Left ventricle myocardium inferior (tissue), 1 donor: ENCODE measurements around the gene MASP1. TPM values are rescaled to one million over a fixed set of nuclear protein-coding genes. Genes with fewer than 3 reads are reported as not detected.

Experiments used
- DNase-seq: peaks from one replicate; pipeline ENCODE4 v3.0.0-alpha.2; 2020
- H3K27ac ChIP-seq: fragments of 200-600 bp; replicated peaks from 2 replicates; pipeline ENCODE4 v1.8.0; 2021
- H3K27me3 ChIP-seq: fragments of 200-600 bp; 2 replicates; pipeline ENCODE4 v1.8.0; 2021; ENCODE audit warnings: low read depth
- H3K36me3 ChIP-seq: fragments of 200-600 bp; 2 replicates; pipeline ENCODE4 v1.8.0; 2021
- H3K4me1 ChIP-seq: fragments of 200-600 bp; 2 replicates; pipeline ENCODE4 v1.8.0; 2021
- H3K4me3 ChIP-seq: fragments of 200-600 bp; 2 replicates; pipeline ENCODE4 v1.8.0; 2021; ENCODE audit warnings: mild to moderate bottlenecking, moderate library complexity
- H3K9me3 ChIP-seq: fragments of 200-600 bp; replicated peaks from 2 replicates; pipeline ENCODE4 v1.8.0; 2021
- intact Hi-C: fragments of 100-400 bp; cut with micrococcal nuclease; formaldehyde crosslinking; loops from one replicate; pipeline ENCODE4 v1.11.0; 2022
- total RNA-seq: library from RNA; stranded (reverse); fragmentation: NEBNext Ultra II Directional; extraction: Animal tissue kit (Norgen Biotek cat#: 25700); gene quantifications from one replicate; pipeline ENCODE4 v1.2.1, GENCODE V29; 2021
- TF ChIP-seq, protein P1 (sequence below): fragments of 200-600 bp; IDR thresholded peaks from 2 replicates; pipeline ENCODE4 v1.8.0; 2021; ENCODE audit warnings: antibody characterized with exemption, mild to moderate bottlenecking, borderline replicate concordance
- donor health status: DM: no; HTN: yes; CAD: no; lungs with severe emphysema.

Gene MASP1
- total RNA-seq, 1 donor from 2014 or later, result 214 TPM

DNA sequence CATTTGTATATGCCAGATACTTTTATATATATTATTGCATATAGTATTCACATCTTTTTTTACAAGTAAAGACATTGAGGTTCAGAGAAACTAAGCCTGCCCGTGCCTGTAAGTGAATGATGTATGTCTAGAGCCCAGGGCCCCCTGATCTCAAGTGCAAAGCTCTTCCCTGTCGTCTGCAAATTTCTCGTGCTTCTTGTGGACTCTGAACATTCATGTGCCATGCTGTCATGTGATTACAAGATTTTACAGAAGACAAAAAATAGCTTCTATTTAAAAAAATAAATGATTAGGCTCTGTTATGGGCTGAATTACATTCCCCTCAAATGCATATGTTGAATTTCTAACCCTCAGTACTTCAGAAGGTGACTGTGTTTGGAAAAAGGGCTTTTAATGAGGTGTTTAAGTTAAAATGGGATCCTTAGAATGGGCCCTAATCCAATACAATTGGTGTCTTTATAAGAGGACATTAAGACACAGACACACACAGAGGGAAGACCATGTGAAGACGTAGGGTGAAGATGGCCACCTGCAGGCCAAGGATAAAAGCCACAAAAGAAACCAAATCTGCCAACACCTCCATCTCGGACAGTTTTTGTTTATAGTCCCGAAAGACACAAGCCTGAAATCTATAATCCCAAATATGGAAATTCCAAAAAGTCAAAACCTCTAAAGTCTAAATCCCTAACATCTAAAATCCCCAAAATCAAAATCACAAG lies 3.9 kb upstream of the MASP1 start:
- Histone ChIP-seq H3K36me3 (no peaks in the 10 kb centered on the region), H3K4me1 (peaks cover 28% of the 10 kb centered on the region), H3K4me3 (no peak overlapping the region), H3K27ac (no peak overlapping the region), H3K9me3 (no peaks in the 10 kb centered on the region), H3K27me3 (no peaks in the 10 kb centered on the region)
- no peak for DNase-seq
- intact Hi-C loops, result no loop called here
- TF ChIP-seq, protein P1, sequence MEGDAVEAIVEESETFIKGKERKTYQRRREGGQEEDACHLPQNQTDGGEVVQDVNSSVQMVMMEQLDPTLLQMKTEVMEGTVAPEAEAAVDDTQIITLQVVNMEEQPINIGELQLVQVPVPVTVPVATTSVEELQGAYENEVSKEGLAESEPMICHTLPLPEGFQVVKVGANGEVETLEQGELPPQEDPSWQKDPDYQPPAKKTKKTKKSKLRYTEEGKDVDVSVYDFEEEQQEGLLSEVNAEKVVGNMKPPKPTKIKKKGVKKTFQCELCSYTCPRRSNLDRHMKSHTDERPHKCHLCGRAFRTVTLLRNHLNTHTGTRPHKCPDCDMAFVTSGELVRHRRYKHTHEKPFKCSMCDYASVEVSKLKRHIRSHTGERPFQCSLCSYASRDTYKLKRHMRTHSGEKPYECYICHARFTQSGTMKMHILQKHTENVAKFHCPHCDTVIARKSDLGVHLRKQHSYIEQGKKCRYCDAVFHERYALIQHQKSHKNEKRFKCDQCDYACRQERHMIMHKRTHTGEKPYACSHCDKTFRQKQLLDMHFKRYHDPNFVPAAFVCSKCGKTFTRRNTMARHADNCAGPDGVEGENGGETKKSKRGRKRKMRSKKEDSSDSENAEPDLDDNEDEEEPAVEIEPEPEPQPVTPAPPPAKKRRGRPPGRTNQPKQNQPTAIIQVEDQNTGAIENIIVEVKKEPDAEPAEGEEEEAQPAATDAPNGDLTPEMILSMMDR, result peak; percentile 40

DNA sequence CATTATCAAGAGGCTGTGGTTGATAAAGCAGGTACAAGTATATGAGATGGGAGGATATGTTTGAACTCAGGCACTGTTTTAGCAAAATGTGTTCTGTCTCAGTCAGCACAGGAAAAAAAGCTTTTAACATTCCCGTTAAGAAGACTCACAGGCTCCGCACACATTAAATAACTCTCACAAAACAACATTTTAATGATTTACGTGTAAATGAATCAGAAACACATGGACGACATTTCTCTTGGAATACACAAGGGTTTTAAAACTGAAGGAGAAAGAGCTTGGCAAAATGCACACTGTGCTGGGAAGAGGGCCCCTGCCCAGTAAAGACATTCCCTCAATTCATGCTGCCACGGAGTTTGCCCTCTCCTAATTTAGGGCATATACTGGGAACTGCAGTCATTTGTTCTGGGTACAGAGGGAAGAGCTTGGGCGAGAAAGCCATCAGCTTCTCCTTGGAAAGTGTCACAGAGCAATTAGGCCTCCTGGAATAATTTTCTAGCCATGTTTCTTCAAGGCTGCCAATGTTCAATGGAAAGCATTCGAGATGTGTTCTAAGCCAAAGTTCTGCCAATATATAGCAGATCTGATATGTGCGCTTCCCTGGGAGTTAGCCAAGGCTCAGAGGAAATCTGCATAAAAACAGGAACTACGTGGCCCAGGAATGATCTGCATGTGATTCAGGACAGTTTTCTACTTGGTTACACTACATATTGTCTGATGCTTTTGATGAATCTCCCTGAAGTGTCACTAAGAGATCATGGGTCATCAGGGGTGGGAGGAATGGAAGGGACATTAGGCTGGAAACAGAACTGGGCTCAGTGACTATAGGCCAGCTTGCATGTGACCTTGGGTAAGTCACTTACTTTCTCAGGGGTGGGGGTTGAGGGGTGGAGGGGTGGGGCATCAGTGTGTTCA lies 2.2 kb upstream of the MASP1 start:
- H3K36me3 ChIP-seq, result no peaks in the 10 kb centered on the region
- TF ChIP-seq, protein P1, result no peak
- peak overlapping the region; percentile 88 for H3K27ac ChIP-seq
- no peaks in the 10 kb centered on the region for H3K9me3 ChIP-seq
- H3K4me1 ChIP-seq, result peaks cover 45% of the 10 kb centered on the region
- H3K4me3 ChIP-seq, result peak overlapping the region; percentile 71
- intact Hi-C loops, result no loop called here
- no peak for DNase-seq
- H3K27me3 ChIP-seq, result no peaks in the 10 kb centered on the region

DNA sequence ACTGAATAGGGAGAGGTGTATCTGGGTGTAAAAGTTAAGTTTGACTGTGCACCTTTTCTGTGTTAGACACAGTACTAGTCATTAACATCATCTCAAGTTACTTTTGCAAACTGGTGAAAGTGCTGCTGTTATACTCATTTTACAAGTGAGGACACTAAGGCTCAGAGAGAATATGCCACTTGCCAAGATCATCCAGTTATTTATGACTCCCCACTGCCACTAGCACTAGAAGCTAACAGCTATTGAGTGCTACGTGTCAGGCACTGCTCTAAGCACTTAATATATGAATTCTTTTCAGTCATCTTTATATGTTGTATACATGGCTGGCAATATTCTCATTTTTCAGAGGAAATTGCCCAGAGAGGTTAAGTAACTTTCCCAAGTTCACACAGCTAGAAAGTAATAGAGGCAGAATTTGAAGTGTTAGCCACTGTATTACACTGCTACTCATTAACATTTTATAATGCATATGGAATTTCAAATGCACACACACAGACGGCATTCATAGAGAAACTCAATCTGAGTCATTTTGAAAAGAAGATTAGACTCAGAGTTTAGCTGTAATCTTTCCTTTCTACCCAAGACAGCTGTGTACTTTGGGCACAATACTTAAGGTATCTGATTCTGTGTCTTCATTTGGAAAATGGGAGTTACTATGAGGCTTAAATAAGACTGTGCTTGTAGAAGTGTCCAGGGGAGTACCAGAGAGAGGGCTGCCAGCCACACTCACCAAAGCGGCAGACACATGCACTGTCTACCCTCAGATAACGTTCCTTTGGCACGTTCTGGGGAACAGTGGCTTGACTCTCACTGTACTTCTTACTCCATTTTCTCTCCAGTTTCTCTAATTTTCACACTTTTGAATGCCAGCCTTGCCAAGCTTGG lies 1.3 kb upstream of the MASP1 start:
- Histone ChIP-seq H3K36me3 (no peaks in the 10 kb centered on the region), H3K4me1 (peaks cover 54% of the 10 kb centered on the region), H3K27me3 (no peaks in the 10 kb centered on the region), H3K4me3 (peak overlapping the region; percentile 71), H3K9me3 (no peaks in the 10 kb centered on the region), H3K27ac (peak overlapping the region; percentile 88)
- intact Hi-C loops, result no loop called here
- DNase-seq, result peak; percentile 27
- TF ChIP-seq, protein P1, result no peak

DNA sequence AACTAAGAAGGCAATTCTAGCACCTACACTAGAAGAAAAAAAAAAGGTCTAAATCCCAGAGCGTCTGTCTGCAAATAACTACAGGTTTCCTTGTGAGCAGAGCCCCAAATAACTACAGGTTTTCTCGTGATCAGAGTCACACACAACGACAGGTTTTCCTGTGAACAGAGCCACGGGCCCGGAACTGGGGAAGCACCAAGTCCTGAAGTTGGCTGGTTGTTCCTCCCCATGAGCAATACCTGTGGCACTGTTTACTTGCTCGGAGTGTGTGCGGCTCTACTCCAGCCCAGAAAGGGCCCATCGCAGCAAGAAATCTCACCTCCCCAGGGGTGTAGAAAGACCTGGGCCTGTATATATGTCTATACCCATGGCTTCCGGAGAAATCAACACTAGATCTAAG lies 644 bp upstream of the MASP1 start:
- no peak for DNase-seq
- peak overlapping the region; percentile 71 for H3K4me3 ChIP-seq
- H3K9me3 ChIP-seq, result no peaks in the 10 kb centered on the region
- peaks cover 60% of the 10 kb centered on the region for H3K4me1 ChIP-seq
- peak overlapping the region; percentile 88 for H3K27ac ChIP-seq
- TF ChIP-seq, protein P1, result no peak
- H3K27me3 ChIP-seq, result no peaks in the 10 kb centered on the region
- intact Hi-C loops, result no loop called here
- no peaks in the 10 kb centered on the region for H3K36me3 ChIP-seq

DNA sequence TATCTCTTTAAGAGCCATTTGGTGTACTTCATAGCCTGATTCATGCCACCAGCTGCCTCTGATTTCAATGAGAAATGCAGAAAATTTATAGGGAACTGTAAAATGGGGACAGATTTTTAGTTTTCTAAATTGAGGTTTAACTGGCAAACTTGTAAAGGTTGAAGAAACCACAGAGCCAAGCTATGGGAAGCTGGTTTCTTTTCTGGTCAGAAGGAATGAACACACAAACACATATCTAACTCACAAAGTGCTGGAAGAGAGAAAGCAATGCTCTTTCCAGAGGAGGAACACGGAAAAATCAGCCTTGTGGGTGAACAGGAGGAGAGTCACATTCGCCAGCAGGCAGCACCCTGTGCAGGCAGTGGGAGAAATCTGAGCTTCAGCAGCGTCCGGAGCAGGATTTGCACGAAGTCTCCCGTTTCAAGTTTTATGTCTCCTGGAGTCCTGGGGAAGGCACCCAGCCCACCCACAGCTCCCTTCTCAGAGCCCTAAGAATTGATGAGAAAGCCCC lies 481 bp downstream of the MASP1 start:
- TF ChIP-seq, protein P1, result no peak
- intact Hi-C loops, result no loop called here
- no peak for DNase-seq
- peak overlapping the region; percentile 71 for H3K4me3 ChIP-seq
- peak overlapping the region; percentile 88 for H3K27ac ChIP-seq
- H3K9me3 ChIP-seq, result no peaks in the 10 kb centered on the region
- H3K27me3 ChIP-seq, result no peaks in the 10 kb centered on the region
- peaks cover 68% of the 10 kb centered on the region for H3K4me1 ChIP-seq
- H3K36me3 ChIP-seq, result no peaks in the 10 kb centered on the region
